HepG2 (cell line): Measurements from ENCODE around the gene SP5. TPM values are rescaled to one million over a fixed set of nuclear protein-coding genes. Genes with fewer than 3 reads are reported as not detected.

ENCODE experiments used
- AGO1 ChIP-seq: fragments of 200-400 bp; formaldehyde crosslinking; IDR thresholded peaks from 2 replicates; pipeline ENCODE4 v1.6.1; 2017; ENCODE audit warnings: mild to moderate bottlenecking, low read depth, low read length, moderate library complexity; ENCODE audit not compliant: poor library complexity, severe bottlenecking
- CTCF ChIP-seq: sonication (generic); formaldehyde crosslinking; IDR thresholded peaks from 2 replicates; pipeline ENCODE4 v1.5.0; 2020; ENCODE audit warnings: mild to moderate bottlenecking, missing genetic modification reagents, moderate library complexity
- GATAD2A ChIP-seq: IDR thresholded peaks from 2 replicates; pipeline ENCODE4 v1.6.1; 2016
- HCFC1 ChIP-seq: fragments of 150-350 bp; IDR thresholded peaks from 2 replicates; pipeline ENCODE4 v1.6.1; 2014; ENCODE audit warnings: low read depth, low read length
- HOMEZ ChIP-seq: IDR thresholded peaks from 2 replicates; pipeline ENCODE4 v1.6.1; 2016; ENCODE audit warnings: low read depth
- IRF1 ChIP-seq: sonication (generic); formaldehyde crosslinking; IDR thresholded peaks from 2 replicates; pipeline ENCODE4 v1.4.0; 2020; ENCODE audit warnings: low read depth, mild to moderate bottlenecking, missing genetic modification reagents
- JDP2 ChIP-seq: sonication (generic); formaldehyde crosslinking; IDR thresholded peaks from 2 replicates; pipeline ENCODE4 v1.8.1; 2022; ENCODE audit warnings: missing genetic modification reagents, borderline replicate concordance
- MLLT10 ChIP-seq: sonication (generic); formaldehyde crosslinking; IDR thresholded peaks from 2 replicates; pipeline ENCODE4 v1.4.0; 2020; ENCODE audit warnings: missing genetic modification reagents
- MLX ChIP-seq: IDR thresholded peaks from 2 replicates; pipeline ENCODE4 v1.6.1; 2016
- PAX8 ChIP-seq: sonication (generic); formaldehyde crosslinking; IDR thresholded peaks from 2 replicates; pipeline ENCODE4 v1.8.0; 2022; ENCODE audit warnings: mild to moderate bottlenecking, missing genetic modification reagents, borderline replicate concordance
- PRMT3 ChIP-seq: sonication (generic); formaldehyde crosslinking; IDR thresholded peaks from 2 replicates; pipeline ENCODE4 v1.8.1; 2022; ENCODE audit warnings: low read depth, mild to moderate bottlenecking, moderate library complexity, missing genetic modification reagents, borderline replicate concordance
- SP5 ChIP-seq: IDR thresholded peaks from 2 replicates; pipeline ENCODE4 v1.6.1; 2016; ENCODE audit warnings: low read depth, borderline replicate concordance
- TIGD3 ChIP-seq: sonication (generic); formaldehyde crosslinking; IDR thresholded peaks from 2 replicates; pipeline ENCODE4 v1.5.1; 2020; ENCODE audit warnings: mild to moderate bottlenecking, missing genetic modification reagents, borderline replicate concordance
- ZBTB4 ChIP-seq: sonication (generic); formaldehyde crosslinking; IDR thresholded peaks from 2 replicates; pipeline ENCODE4 v1.4.0; 2020; ENCODE audit warnings: missing genetic modification reagents, mild to moderate bottlenecking, borderline replicate concordance
- ZBTB42 ChIP-seq: sonication (generic); formaldehyde crosslinking; IDR thresholded peaks from 2 replicates; pipeline ENCODE4 v1.5.0; 2020; ENCODE audit warnings: mild to moderate bottlenecking, missing genetic modification reagents
- ZNF337 ChIP-seq: sonication (generic); formaldehyde crosslinking; IDR thresholded peaks from 2 replicates; pipeline ENCODE4 v1.5.1; 2020; ENCODE audit warnings: missing genetic modification reagents, low read depth, mild to moderate bottlenecking, borderline replicate concordance
- ZNF549 ChIP-seq: sonication (generic); formaldehyde crosslinking; IDR thresholded peaks from 2 replicates; pipeline ENCODE4 v1.5.0; 2020; ENCODE audit warnings: missing genetic modification reagents
- ZNF883 ChIP-seq: sonication (generic); formaldehyde crosslinking; IDR thresholded peaks from 2 replicates; pipeline ENCODE4 v1.5.1; 2020; ENCODE audit warnings: mild to moderate bottlenecking, missing genetic modification reagents; ENCODE audit errors: not compliant biosample characterization
- polyA plus RNA-seq, 8 experiments: library from polyadenylated mRNA; depleted of rRNA in 3 of 8; stranded (reverse) in 7 of 8; unstranded in 1 of 8; fragments of >200 nt; fragmentation: Illumina TruSeq in 4 of 8; extraction: Trizol in 4 of 8; gene quantifications; 2 replicates each; pipeline versions ENCODE4 v1.2.1 to v1.2.3, GENCODE V29; 2011 to 2016; ENCODE audit warnings: low read depth in 4 of 8, missing spikeins in 1 of 8, mixed read lengths in 1 of 8; ENCODE audit not compliant: insufficient read depth in 1 of 8
- total RNA-seq, 5 experiments: library from RNA; depleted of rRNA; stranded (reverse); fragments of >200 nt; fragmentation: Illumina TruSeq; extraction: Trizol; gene quantifications; 2 replicates each; pipeline ENCODE4 v1.2.3, GENCODE V29; 2016; ENCODE audit warnings: low read depth in 1 of 5

Gene SP5
- total and polyA plus RNA-seq, 2 of the 13 experiments (the other 11 are each of a cell fraction or from before 2014, with no cell fraction given) = 50.8 to 119 TPM

- TF ChIP-seq TIGD3 (CRISPR knock-in tag) (peak; percentile 93; the same call in 1 of the 2 replicates), ZBTB4 (CRISPR knock-in tag) (peak; percentile 88; the same call in 1 of the 2 replicates), SP5 (peak; percentile 98), JDP2 (CRISPR knock-in tag) (peak; percentile 50; the same call in 1 of the 2 replicates), ZNF883 (CRISPR knock-in tag) (peak; percentile 69), GATAD2A (CRISPR knock-in tag) (peak; percentile 84), AGO1 (peak; percentile 94), PAX8 (CRISPR knock-in tag) (peak; percentile 77; the same call in 1 of the 2 replicates), IRF1 (CRISPR knock-in tag) (no peak), HCFC1 (no peak), PRMT3 (CRISPR knock-in tag) (0 out of 2 replicates have a peak, but pooled peaks have one; percentile 6), ZBTB42 (CRISPR knock-in tag) (peak; percentile 77; the same call in 1 of the 2 replicates), MLX (CRISPR knock-in tag) (peak; percentile 74), ZNF549 (CRISPR knock-in tag) (peak; percentile 58; the same call in 1 of the 2 replicates), ZNF337 (CRISPR knock-in tag) (0 out of 2 replicates have a peak, but pooled peaks have one; percentile 74), MLLT10 (CRISPR knock-in tag) (peak; percentile 80; the same call in 1 of the 2 replicates), HOMEZ (CRISPR knock-in tag) (no peak), CTCF (peak; percentile 24; the same call in 1 of the 2 replicates)
These were observed 3.1 kb upstream of the SP5 start (continued) for GRCh38 chr2:170711774-170712652.
